HG02763 (cell line): ENCODE measurements around the gene RITA1.

Experiments used
- ATAC-seq: cut with Tn5 transposase; IDR thresholded peaks from one replicate; pipeline ENCODE4 v1.9.1; 2021; ENCODE audit warnings: mild to moderate bottlenecking, moderate library complexity; ENCODE audit not compliant: unreplicated experiment

RITA1 gene

DNA sequence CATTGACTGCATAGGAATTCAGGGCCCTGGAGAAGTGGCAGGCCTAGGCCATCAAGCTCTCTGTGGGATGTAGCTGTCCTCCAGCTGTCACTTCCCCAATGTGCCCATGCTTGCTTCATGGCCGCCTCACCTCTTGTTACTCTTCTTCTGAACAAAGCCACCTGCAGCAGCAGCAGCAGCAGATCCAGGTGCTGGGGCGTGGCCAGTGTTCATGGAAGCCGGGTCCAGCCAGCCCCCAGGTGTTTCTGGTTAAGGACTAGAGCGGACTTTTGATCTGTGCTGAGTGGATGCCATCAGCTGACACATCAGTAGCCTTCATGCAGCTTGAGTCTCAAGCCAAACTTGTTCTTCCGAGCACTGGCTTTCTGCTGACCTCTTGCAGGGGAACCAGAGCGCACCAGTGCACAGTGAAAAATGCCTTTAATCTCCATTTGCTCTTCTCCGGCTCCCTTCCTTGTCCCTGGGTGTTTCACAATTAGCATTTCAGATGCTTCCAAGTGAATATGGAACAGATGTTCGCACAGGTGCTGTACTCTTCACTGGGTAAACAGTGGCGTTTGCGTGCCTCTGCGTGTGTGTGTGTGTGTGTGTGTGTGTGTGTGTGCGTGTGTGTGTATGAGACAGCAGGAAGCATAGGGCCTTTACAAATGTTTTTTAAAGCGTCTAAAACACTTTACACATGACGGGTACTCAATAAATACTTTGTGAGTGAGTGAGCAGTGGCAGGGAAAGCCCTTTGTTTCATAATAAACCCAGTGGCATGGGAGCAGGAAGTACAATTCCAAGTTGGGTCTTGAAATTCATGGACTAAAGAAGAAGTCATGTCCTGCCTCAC lies 55.9 kb downstream of the RITA1 start:
- ATAC-seq = no peak
